BE2C (cell line): ENCODE measurements around the gene SIN3B.

Experiments
- DNase-seq: peaks from one replicate; pipeline ENCODE4 v3.0.0-alpha.2; 2020
- H3K27me3 ChIP-seq: fragments of 250-450 bp; sonication (Bioruptor Pico); 2 replicates; pipeline ENCODE4 v1.5.1; 2020; ENCODE audit warnings: mild to moderate bottlenecking
- H3K36me3 ChIP-seq: fragments of 250-450 bp; sonication (Bioruptor Pico); 2 replicates; pipeline ENCODE4 v1.5.1; 2020; ENCODE audit warnings: mild to moderate bottlenecking
- H3K4me1 ChIP-seq: fragments of 250-450 bp; sonication (Bioruptor Pico); 2 replicates; pipeline ENCODE4 v1.5.1; 2020
- H3K4me3 ChIP-seq: 2 replicates; pipeline ENCODE4 v1.5.1; 2011; ENCODE audit warnings: low read depth, low read length
- H3K9me3 ChIP-seq: fragments of 250-450 bp; sonication (Bioruptor Pico); 2 replicates; pipeline ENCODE4 v1.5.1; 2020
- CTCF ChIP-seq: IDR thresholded peaks from 2 replicates; pipeline ENCODE4 v1.5.1; 2012; ENCODE audit warnings: mild to moderate bottlenecking, low read depth, low read length

Gene SIN3B

GRCh38 chr19:16847430-16847829 lies 18.2 kb downstream of the SIN3B start:
- Histone ChIP-seq H3K36me3 (peaks cover 52% of the 10 kb centered on the region), H3K27me3 (no peaks in the 10 kb centered on the region), H3K9me3 (no peaks in the 10 kb centered on the region), H3K4me3 (no peak overlapping the region), H3K4me1 (no peaks in the 10 kb centered on the region)
- DNase-seq, result no peak
- no peak for TF ChIP-seq CTCF

GRCh38 chr19:16849168-16849567 lies 20.0 kb downstream of the SIN3B start:
- Histone ChIP-seq H3K9me3 (no peaks in the 10 kb centered on the region), H3K27me3 (no peaks in the 10 kb centered on the region), H3K4me1 (no peaks in the 10 kb centered on the region), H3K36me3 (peaks cover 64% of the 10 kb centered on the region), H3K4me3 (no peak overlapping the region)
- no peak for TF ChIP-seq CTCF
- no peak for DNase-seq

- no peaks in the 10 kb centered on the region for H3K27me3 ChIP-seq
- H3K9me3 ChIP-seq, result no peaks in the 10 kb centered on the region
- no peak for DNase-seq
- no peaks in the 10 kb centered on the region for H3K4me1 ChIP-seq
- TF ChIP-seq CTCF, result no peak
- H3K4me3 ChIP-seq, result no peak overlapping the region
- H3K36me3 ChIP-seq, result peaks cover 59% of the 10 kb centered on the region
Measured at GRCh38 chr19:16850133-16850532, 20.9 kb downstream of the SIN3B start.

- H3K4me3 ChIP-seq, result no peak overlapping the region
- no peaks in the 10 kb centered on the region for H3K4me1 ChIP-seq
- no peak for DNase-seq
- H3K27me3 ChIP-seq, result no peaks in the 10 kb centered on the region
- peaks cover 48% of the 10 kb centered on the region for H3K36me3 ChIP-seq
- H3K9me3 ChIP-seq, result no peaks in the 10 kb centered on the region
- TF ChIP-seq CTCF, result no peak
Measured at GRCh38 chr19:16851031-16851712, 22.0 kb downstream of the SIN3B start.

- no peak for DNase-seq
- no peak overlapping the region for H3K4me3 ChIP-seq
- no peak for TF ChIP-seq CTCF
- H3K36me3 ChIP-seq, result peaks cover 32% of the 10 kb centered on the region
- no peaks in the 10 kb centered on the region for H3K27me3 ChIP-seq
- no peaks in the 10 kb centered on the region for H3K9me3 ChIP-seq
- no peaks in the 10 kb centered on the region for H3K4me1 ChIP-seq
Measured at GRCh38 chr19:16853066-16853465, 23.9 kb downstream of the SIN3B start.

GRCh38 chr19:16856091-16856490 lies 26.9 kb downstream of the SIN3B start:
- no peak for TF ChIP-seq CTCF
- Histone ChIP-seq H3K4me3 (no peak overlapping the region), H3K36me3 (peaks cover 28% of the 10 kb centered on the region), H3K27me3 (no peaks in the 10 kb centered on the region), H3K9me3 (no peaks in the 10 kb centered on the region), H3K4me1 (no peaks in the 10 kb centered on the region)
- no peak for DNase-seq
